ENCODE results near the gene LDOC1. TPM values are rescaled to one million over a fixed set of nuclear protein-coding genes. Genes with fewer than 3 reads are reported as not detected.
"Not testable (repeated sequence)": the region's sequence is repeated elsewhere in the genome, so short reads cannot be mapped to it uniquely, and the experiment has no call there.

LDOC1 gene
- total RNA-seq, 4 donors from 2014 or later = 4.5 to 11.6 (median 9.8) TPM

DNA sequence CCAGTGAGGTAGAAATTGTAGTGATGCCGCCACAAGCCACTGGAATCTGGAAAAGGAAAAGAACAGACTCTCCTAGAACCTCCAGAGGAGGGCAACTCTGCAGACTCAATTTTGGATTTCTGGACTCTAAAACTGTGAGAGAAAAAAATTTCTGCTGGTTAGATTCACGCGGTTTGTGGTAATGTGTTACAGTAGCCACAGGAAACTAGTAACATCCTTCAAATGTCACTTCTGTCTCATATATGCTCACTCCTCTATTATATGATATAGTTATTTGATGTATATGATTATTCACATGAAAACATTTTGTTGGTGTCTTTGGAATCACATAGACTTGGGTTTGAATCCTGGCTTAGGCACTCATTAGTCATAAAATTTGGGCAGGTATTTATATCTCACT is 18.8 kb downstream of the LDOC1 start:
- no peak overlapping the region for H3K27ac ChIP-seq
- no peaks in the 10 kb centered on the region for H3K9me3 ChIP-seq
- H3K4me3 ChIP-seq = no peak overlapping the region
- TF ChIP-seq EP300 (IDR thresholded peaks at IDR 0.05) = no peak
- no peak for TF ChIP-seq POLR2AphosphoS5 (IDR thresholded peaks at IDR 0.05)
- TF ChIP-seq POLR2A (IDR thresholded peaks at IDR 0.05) = no peak
- TF ChIP-seq, protein P1, sequence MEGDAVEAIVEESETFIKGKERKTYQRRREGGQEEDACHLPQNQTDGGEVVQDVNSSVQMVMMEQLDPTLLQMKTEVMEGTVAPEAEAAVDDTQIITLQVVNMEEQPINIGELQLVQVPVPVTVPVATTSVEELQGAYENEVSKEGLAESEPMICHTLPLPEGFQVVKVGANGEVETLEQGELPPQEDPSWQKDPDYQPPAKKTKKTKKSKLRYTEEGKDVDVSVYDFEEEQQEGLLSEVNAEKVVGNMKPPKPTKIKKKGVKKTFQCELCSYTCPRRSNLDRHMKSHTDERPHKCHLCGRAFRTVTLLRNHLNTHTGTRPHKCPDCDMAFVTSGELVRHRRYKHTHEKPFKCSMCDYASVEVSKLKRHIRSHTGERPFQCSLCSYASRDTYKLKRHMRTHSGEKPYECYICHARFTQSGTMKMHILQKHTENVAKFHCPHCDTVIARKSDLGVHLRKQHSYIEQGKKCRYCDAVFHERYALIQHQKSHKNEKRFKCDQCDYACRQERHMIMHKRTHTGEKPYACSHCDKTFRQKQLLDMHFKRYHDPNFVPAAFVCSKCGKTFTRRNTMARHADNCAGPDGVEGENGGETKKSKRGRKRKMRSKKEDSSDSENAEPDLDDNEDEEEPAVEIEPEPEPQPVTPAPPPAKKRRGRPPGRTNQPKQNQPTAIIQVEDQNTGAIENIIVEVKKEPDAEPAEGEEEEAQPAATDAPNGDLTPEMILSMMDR (IDR thresholded peaks at IDR 0.05) = no peak
- DNase-seq (ENCODE audit: low spot score in 2 of 2) = no peak
- WGBS = 87% methylated on average over 3 of the region's 3 CpGs
- H3K36me3 ChIP-seq = no peaks in the 10 kb centered on the region
- H3K4me1 ChIP-seq = no peaks in the 10 kb centered on the region
- no peaks in the 10 kb centered on the region for H3K27me3 ChIP-seq

DNA sequence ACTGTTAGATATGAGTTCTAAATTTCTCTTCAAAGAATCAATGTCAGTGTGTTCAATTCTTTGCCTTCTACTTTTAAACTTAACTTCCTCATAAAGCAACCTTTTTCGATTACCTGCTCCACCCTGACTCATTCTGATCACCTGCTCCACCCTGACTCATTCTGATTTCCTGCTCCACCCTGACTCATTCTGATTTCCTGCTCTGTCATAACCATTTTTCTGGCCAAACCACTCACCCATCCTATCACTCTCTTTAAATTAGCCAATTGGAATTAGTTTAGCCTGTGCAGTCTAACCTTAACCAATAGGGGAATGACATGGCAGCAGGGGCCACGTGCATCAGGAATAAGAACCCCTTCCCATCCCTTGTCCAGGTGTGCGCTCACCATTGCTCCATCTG is 21.7 kb downstream of the LDOC1 start:
- not testable (repeated sequence) for H3K27me3 ChIP-seq; H3K9me3 ChIP-seq; DNase-seq (ENCODE audit: low spot score in 2 of 2); H3K4me1 ChIP-seq; H3K36me3 ChIP-seq; H3K27ac ChIP-seq; H3K4me3 ChIP-seq
- 73% methylated on average over 3 of the region's 3 CpGs for WGBS

DNA sequence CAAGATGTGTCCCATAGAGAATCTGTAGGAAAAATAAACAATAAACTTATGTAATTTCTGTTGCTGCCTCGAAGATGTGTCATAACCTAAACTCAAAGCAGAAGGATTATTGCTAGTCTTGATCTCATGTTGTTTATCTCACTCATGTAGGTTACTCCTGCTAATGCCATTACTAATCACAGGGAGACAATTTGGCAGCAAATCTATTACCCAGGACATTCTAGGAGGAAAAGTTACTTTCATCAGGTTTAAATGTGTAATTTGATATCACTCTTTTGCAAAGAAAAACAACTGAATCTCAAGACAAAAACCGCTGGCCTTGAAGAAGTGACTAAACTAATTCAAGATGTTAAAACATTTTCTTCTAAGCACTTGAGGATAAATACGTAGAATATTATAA is 34.0 kb downstream of the LDOC1 start:
- no peaks in the 10 kb centered on the region for H3K9me3 ChIP-seq
- no peaks in the 10 kb centered on the region for H3K4me1 ChIP-seq
- H3K36me3 ChIP-seq = no peaks in the 10 kb centered on the region
- no peak for DNase-seq (ENCODE audit: low spot score in 2 of 2)
- no peak overlapping the region for H3K27ac ChIP-seq
- no peak for TF ChIP-seq POLR2AphosphoS5 (IDR thresholded peaks at IDR 0.05)
- TF ChIP-seq, protein P1 (IDR thresholded peaks at IDR 0.05) = no peak
- no peak for TF ChIP-seq EP300 (IDR thresholded peaks at IDR 0.05)
- no peak for TF ChIP-seq POLR2A (IDR thresholded peaks at IDR 0.05)
- 48% methylated on average over 3 of the region's 3 CpGs for WGBS
- no peaks in the 10 kb centered on the region for H3K27me3 ChIP-seq
- no peak overlapping the region for H3K4me3 ChIP-seq

DNA sequence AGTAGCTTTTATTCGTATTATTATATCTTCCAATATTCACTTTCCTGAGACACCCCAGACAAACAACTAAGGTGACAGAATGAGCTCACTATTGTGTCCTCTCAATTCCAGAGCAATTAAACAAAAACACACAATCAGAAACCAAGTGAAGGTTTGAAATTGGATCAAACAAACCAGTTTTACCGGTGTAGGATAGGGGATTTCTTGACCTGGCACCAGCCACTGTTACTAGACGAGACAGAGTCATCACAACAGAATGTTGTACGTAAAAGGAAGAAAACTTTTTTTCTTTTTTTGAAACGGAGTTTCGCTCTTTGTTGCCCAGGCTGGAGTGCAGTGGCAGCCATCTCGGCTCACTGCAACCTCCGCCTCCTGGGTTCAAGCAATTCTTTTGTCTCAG is 43.7 kb downstream of the LDOC1 start:
- Histone ChIP-seq H3K4me3 (no peak overlapping the region), H3K9me3 (no peaks in the 10 kb centered on the region), H3K4me1 (no peaks in the 10 kb centered on the region), H3K27me3 (no peaks in the 10 kb centered on the region), H3K27ac (no peak overlapping the region), H3K36me3 (no peaks in the 10 kb centered on the region)
- no peak for TF ChIP-seq EP300 (IDR thresholded peaks at IDR 0.05)
- no peak for TF ChIP-seq POLR2AphosphoS5 (IDR thresholded peaks at IDR 0.05)
- TF ChIP-seq, protein P1 (IDR thresholded peaks at IDR 0.05) = no peak
- DNase-seq (ENCODE audit: low spot score in 2 of 2) = no peak
- 59% methylated on average over 8 of the region's 8 CpGs for WGBS

DNA sequence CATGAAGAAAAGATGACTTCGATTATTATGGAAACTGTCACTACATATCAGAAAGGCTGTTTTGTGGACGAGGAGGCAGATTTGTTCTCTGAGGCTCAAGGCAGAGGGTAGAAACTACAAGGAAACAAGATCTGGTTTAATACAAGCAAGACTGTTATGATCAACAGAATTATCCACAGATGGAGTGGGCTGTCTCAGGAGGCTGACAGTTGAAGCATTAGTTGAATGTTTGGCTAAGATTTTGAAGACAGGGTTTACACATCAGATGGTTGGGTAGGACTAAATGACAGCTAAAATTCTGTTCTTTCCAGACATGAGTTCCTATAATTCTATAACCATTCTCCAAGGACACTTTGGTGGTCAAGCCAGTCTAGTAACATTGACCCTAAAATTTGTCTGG is 49.8 kb downstream of the LDOC1 start:
- Histone ChIP-seq H3K4me1 (no peaks in the 10 kb centered on the region), H3K36me3 (no peaks in the 10 kb centered on the region), H3K9me3 (no peaks in the 10 kb centered on the region), H3K27me3 (no peaks in the 10 kb centered on the region), H3K27ac (no peak overlapping the region), H3K4me3 (no peak overlapping the region)
- TF ChIP-seq, protein P1 (IDR thresholded peaks at IDR 0.05) = no peak
- TF ChIP-seq EP300 (IDR thresholded peaks at IDR 0.05) (no peak), POLR2AphosphoS5 (IDR thresholded peaks at IDR 0.05) (no peak), POLR2A (IDR thresholded peaks at IDR 0.05) (no peak)
- no peak for DNase-seq (ENCODE audit: low spot score in 2 of 2)
- 68% methylated on average over 2 of the region's 2 CpGs for WGBS

Other genes starting within 250 kb of the LDOC1 start
- not detected for gene SPANXB1, start 174.5 kb downstream of the LDOC1 start, total RNA-seq
- gene SPANXC, start 65.4 kb upstream of the LDOC1 start, total RNA-seq = not detected